H9 (cell line): ENCODE data around the gene TOR3A. TPM values are rescaled to one million over a fixed set of nuclear protein-coding genes. Genes with fewer than 3 reads are reported as not detected.

Experiments
- DNase-seq: peaks from one replicate; pipeline ENCODE4 v3.0.0-alpha.2; 2017
- H2AFZ ChIP-seq: one replicate; pipeline ENCODE4 v1.6.1; 2013; ENCODE audit warnings: mild to moderate bottlenecking, low read length, control low read depth, moderate library complexity
- H2AK5ac ChIP-seq: 2 replicates; pipeline ENCODE4 v1.6.1; 2013; ENCODE audit warnings: low read length, control low read depth, mixed read lengths; ENCODE audit not compliant: insufficient read length
- H2BK120ac ChIP-seq: one replicate; pipeline ENCODE4 v1.6.1; 2013; ENCODE audit warnings: low read depth, mild to moderate bottlenecking, low read length, control low read depth, inconsistent platforms; ENCODE audit not compliant: poor library complexity, severe bottlenecking
- H2BK12ac ChIP-seq: 2 replicates; pipeline ENCODE4 v1.6.1; 2013; ENCODE audit warnings: low read length, control low read depth, mixed read lengths, low read depth; ENCODE audit not compliant: insufficient read length
- H2BK15ac ChIP-seq: 2 replicates; pipeline ENCODE4 v1.6.1; 2013; ENCODE audit warnings: low read depth, low read length, control low read depth
- H2BK20ac ChIP-seq: one replicate; pipeline ENCODE4 v1.6.1; 2013; ENCODE audit warnings: low read depth, mild to moderate bottlenecking, low read length, control low read depth, inconsistent platforms; ENCODE audit not compliant: poor library complexity, severe bottlenecking
- H2BK5ac ChIP-seq: 2 replicates; pipeline ENCODE4 v1.6.1; 2013; ENCODE audit warnings: low read length, control low read depth, mixed read lengths; ENCODE audit not compliant: insufficient read length
- H3K14ac ChIP-seq: 2 replicates; pipeline ENCODE4 v1.6.1; 2013; ENCODE audit warnings: low read length, control low read depth; ENCODE audit not compliant: insufficient read depth
- H3K18ac ChIP-seq: 2 replicates; pipeline ENCODE4 v1.6.1; 2013; ENCODE audit warnings: low read depth, mild to moderate bottlenecking, mixed read lengths, low read length, control low read depth; ENCODE audit not compliant: insufficient read length
- H3K23ac ChIP-seq: 2 replicates; pipeline ENCODE4 v1.6.1; 2013; ENCODE audit warnings: low read length, control low read depth, mixed read lengths, low read depth; ENCODE audit not compliant: insufficient read length
- H3K23me2 ChIP-seq: 2 replicates; pipeline ENCODE4 v1.6.1; 2013; ENCODE audit warnings: low read depth, mild to moderate bottlenecking, mixed read lengths, low read length, control low read depth; ENCODE audit not compliant: insufficient read length, poor library complexity, severe bottlenecking
- H3K27ac ChIP-seq: 2 replicates; pipeline ENCODE4 v1.5.1; 2013; ENCODE audit warnings: low read length, control low read depth, mixed read lengths, low read depth; ENCODE audit not compliant: insufficient read length
- H3K27me3 ChIP-seq: 2 replicates; pipeline ENCODE4 v1.6.1; 2013; ENCODE audit warnings: low read length, control low read depth, inconsistent platforms; ENCODE audit not compliant: insufficient read depth
- H3K4ac ChIP-seq: 2 replicates; pipeline ENCODE4 v1.6.1; 2013; ENCODE audit warnings: low read depth, mild to moderate bottlenecking, control low read depth, inconsistent platforms, low read length, moderate library complexity
- H3K4me1 ChIP-seq: 2 replicates; pipeline ENCODE4 v1.6.1; 2013; ENCODE audit warnings: low read length, control low read depth, inconsistent platforms; ENCODE audit not compliant: insufficient read depth
- H3K4me2 ChIP-seq: 2 replicates; pipeline ENCODE4 v1.6.1; 2013; ENCODE audit warnings: low read length, control low read depth, mixed read lengths; ENCODE audit not compliant: insufficient read length, insufficient read depth
- H3K56ac ChIP-seq: 2 replicates; pipeline ENCODE4 v1.6.1; 2013; ENCODE audit warnings: low read depth, mild to moderate bottlenecking, mixed read lengths, low read length, control low read depth; ENCODE audit not compliant: insufficient read length
- H3K79me1 ChIP-seq: 2 replicates; pipeline ENCODE4 v1.6.1; 2013; ENCODE audit warnings: low read depth, mild to moderate bottlenecking, moderate library complexity, low read length, control low read depth, inconsistent platforms; ENCODE audit not compliant: insufficient read depth, poor library complexity, severe bottlenecking
- H3K79me2 ChIP-seq: 2 replicates; pipeline ENCODE4 v1.6.1; 2013; ENCODE audit warnings: low read length, control low read depth, inconsistent platforms; ENCODE audit not compliant: insufficient read depth
- H3K9ac ChIP-seq: 2 replicates; pipeline ENCODE4 v1.6.1; 2013; ENCODE audit warnings: low read length, control low read depth, mixed read lengths; ENCODE audit not compliant: insufficient read length; ENCODE audit errors: extremely low read depth
- H3K9me3 ChIP-seq: one replicate; pipeline ENCODE4 v1.6.1; 2013; ENCODE audit warnings: low read depth, low read length, inconsistent platforms; ENCODE audit not compliant: control insufficient read depth
- H3T11ph ChIP-seq: one replicate; pipeline ENCODE4 v1.6.1; 2013; ENCODE audit warnings: mild to moderate bottlenecking, low read length, control low read depth, inconsistent platforms
- H4K20me1 ChIP-seq: one replicate; pipeline ENCODE4 v1.6.1; 2013; ENCODE audit not compliant: control insufficient read depth, insufficient read length, insufficient read depth
- H4K5ac ChIP-seq: 2 replicates; pipeline ENCODE4 v1.6.1; 2013; ENCODE audit warnings: low read depth, mild to moderate bottlenecking, mixed read lengths, low read length, control low read depth; ENCODE audit not compliant: insufficient read length
- H4K8ac ChIP-seq: replicated peaks from 2 replicates; pipeline ENCODE4 v1.6.1; 2013; ENCODE audit warnings: low read length, control low read depth, mixed read lengths, low read depth; ENCODE audit not compliant: insufficient read length
- H4K91ac ChIP-seq: 2 replicates; pipeline ENCODE4 v1.6.1; 2013; ENCODE audit warnings: low read depth, mild to moderate bottlenecking, moderate library complexity, mixed read lengths, low read length, control low read depth; ENCODE audit not compliant: insufficient read length
- H3K27ac Mint-ChIP-seq, 3 experiments: 2 replicates in 2 of 3; 3 replicates in 1 of 3; pipeline ENCODE4 v1.8.0; 2020 to 2021; ENCODE audit warnings: mixed read lengths in 3 of 3, mild to moderate bottlenecking in 1 of 3, moderate library complexity in 1 of 3
- H3K27me3 Mint-ChIP-seq: 2 replicates; pipeline ENCODE4 v1.8.0; 2021; ENCODE audit warnings: low read depth, mild to moderate bottlenecking, moderate library complexity, mixed read lengths
- H3K36me3 Mint-ChIP-seq, 3 experiments: 2 replicates in 2 of 3; 3 replicates in 1 of 3; pipeline ENCODE4 v1.8.0; 2020 to 2021; ENCODE audit warnings: low read depth in 3 of 3, mixed read lengths in 3 of 3; ENCODE audit not compliant: insufficient read depth in 1 of 3
- H3K4me1 Mint-ChIP-seq, 2 experiments: 2 replicates each; pipeline ENCODE4 v1.8.0; 2020; ENCODE audit warnings: mixed read lengths in 2 of 2
- H3K4me3 Mint-ChIP-seq, 2 experiments: 2 replicates in 1 of 2; 3 replicates in 1 of 2; pipeline ENCODE4 v1.8.0; 2020 to 2021; ENCODE audit warnings: mild to moderate bottlenecking in 2 of 2, mixed read lengths in 2 of 2, moderate library complexity in 1 of 2
- H3K9me3 Mint-ChIP-seq, 2 experiments: 2 replicates in 1 of 2; 3 replicates in 1 of 2; pipeline ENCODE4 v1.8.0; 2020; ENCODE audit warnings: mild to moderate bottlenecking in 2 of 2, mixed read lengths in 2 of 2, moderate library complexity in 1 of 2
- CTCF ChIP-seq: fragments of 200-600 bp; sonication (generic); conservative IDR thresholded peaks from 3 replicates; pipeline ENCODE4 v1.8.0; 2021; ENCODE audit warnings: antibody characterized with exemption, mild to moderate bottlenecking
- total RNA-seq: library from RNA; stranded (reverse); gene quantifications from 2 replicates; pipeline ENCODE4 v1.2.1, GENCODE V29; 2021

TOR3A gene
- total RNA-seq, 1 experiment from 2014 or later: 27.3 TPM

- Histone ChIP-seq H3K23ac (no peak overlapping the region), H2BK20ac (no peak overlapping the region), H3K4ac (no peak overlapping the region), H3K9me3 (no peaks in the 10 kb centered on the region), H2BK5ac (no peak overlapping the region), H2AK5ac (no peak overlapping the region), H3K79me1 (no peaks in the 10 kb centered on the region), H2AFZ (no peak overlapping the region), H4K5ac (no peak overlapping the region), H2BK15ac (no peak overlapping the region), H3T11ph (no peak overlapping the region), H3K4me2 (no peak overlapping the region), H2BK120ac (no peak overlapping the region), H3K23me2 (no peaks in the 10 kb centered on the region), H3K27ac (no peak overlapping the region), H2BK12ac (no peak overlapping the region), H3K18ac (no peak overlapping the region), H3K4me1 (0 out of 2 replicates have a peak, but pooled peaks cover 4% of the 10 kb centered on the region), H3K14ac (no peak overlapping the region), H4K91ac (no peak overlapping the region), H3K56ac (no peak overlapping the region), H4K8ac (no peak overlapping the region), H3K27me3 (no peaks in the 10 kb centered on the region), H3K79me2 (no peaks in the 10 kb centered on the region), H4K20me1 (no peaks in the 10 kb centered on the region), H3K9ac (no peak overlapping the region)
- Mint-ChIP-seq H3K36me3 (peaks cover 20 to 38% (median 27%) of the 10 kb centered on the region in 3 experiments), H3K9me3 (no peaks in the 10 kb centered on the region), H3K27ac (peak overlapping the region in 2 of 3 experiments; percentile 24 to 89; a peak in 4 of 7 replicates), H3K27me3 (no peaks in the 10 kb centered on the region), H3K4me1 (peaks cover 8 to 16% of the 10 kb centered on the region in 2 experiments), H3K4me3 (no peak overlapping the region)
- TF ChIP-seq CTCF: no peak
- no peak for DNase-seq
Measured at GRCh38 chr1:179119513-179119912, 37.6 kb downstream of the TOR3A start.
